ENCODE results near the gene SPATA3.

Gene SPATA3

DNA sequence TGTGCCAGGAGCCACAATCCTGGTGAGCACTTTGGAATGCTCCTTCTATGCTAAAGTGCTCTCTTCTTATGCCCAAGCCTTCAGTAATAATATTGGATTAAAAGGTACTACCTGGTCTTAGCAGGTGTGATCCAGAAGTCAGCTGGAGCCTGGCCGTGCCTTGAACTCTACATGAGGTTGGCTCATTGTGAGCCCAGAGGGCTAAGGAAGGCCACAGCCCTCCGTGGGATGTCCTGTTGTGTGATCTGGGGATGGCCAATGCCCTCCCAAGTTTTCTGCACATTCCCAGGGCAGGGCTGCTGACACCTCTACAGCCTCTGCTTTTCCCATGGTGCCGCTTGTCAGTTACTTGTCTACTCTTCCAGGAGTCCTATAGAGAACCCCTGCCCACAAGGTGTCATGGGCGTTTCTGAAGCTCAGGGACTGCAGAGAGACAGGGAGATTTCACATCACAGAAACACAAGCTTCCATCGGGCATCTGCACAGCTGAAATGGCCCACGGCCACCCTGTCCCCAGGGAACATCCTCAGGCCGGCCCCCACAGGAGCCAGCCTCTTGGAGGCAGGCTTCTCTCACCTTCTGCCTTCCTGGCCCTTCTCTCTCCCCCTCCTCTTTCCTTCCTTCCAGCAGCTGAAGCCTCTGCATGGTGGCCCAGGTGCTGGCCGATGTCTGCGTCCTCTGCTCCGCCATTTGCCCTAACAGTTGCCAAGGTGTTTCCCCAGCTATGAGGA, 43.5 kb upstream of the SPATA3 start:
- TF ChIP-seq, protein P1, sequence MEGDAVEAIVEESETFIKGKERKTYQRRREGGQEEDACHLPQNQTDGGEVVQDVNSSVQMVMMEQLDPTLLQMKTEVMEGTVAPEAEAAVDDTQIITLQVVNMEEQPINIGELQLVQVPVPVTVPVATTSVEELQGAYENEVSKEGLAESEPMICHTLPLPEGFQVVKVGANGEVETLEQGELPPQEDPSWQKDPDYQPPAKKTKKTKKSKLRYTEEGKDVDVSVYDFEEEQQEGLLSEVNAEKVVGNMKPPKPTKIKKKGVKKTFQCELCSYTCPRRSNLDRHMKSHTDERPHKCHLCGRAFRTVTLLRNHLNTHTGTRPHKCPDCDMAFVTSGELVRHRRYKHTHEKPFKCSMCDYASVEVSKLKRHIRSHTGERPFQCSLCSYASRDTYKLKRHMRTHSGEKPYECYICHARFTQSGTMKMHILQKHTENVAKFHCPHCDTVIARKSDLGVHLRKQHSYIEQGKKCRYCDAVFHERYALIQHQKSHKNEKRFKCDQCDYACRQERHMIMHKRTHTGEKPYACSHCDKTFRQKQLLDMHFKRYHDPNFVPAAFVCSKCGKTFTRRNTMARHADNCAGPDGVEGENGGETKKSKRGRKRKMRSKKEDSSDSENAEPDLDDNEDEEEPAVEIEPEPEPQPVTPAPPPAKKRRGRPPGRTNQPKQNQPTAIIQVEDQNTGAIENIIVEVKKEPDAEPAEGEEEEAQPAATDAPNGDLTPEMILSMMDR (IDR thresholded peaks at IDR 0.05): no peak

DNA sequence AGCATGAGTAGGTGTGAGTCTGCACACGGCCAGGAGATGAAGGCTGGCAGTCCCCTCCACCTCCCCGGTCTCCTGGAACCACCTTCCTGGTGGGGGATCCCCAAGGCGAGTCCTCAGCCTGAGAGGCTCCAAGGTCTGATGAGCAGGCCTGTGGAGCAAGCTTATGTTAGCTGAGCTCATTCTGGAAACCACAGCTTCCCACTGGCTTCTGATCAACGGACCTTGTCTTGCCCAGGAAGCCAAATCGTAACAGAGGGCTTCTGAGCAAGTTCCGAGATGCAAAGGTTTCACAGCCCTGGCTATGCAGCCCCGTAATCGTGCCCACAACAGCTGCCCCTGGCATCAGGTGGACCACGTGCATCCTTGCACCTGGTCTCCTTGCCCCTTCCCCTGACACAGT, 42.1 kb upstream of the SPATA3 start:
- TF ChIP-seq, protein P1 (IDR thresholded peaks at IDR 0.05): no peak

DNA sequence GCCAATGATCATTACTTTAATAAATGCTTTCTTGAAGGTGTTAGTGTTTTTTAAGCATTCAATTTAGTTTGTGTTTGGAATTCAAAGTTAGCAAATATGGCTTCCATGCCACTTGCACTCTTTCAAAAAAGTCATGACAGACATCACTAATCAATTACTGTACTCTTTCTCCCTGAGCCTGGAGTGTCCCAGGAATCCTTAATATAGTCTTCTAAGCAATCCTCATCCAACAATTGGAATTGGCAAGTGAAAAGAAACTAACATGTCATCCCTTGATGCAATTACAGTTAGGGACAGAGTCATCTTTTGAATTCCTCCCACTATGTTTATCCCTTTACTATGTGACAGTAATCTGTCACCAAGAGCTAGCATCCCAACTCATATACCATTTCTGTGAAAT, 41.2 kb upstream of the SPATA3 start:
- TF ChIP-seq, protein P1 (IDR thresholded peaks at IDR 0.05): no peak

DNA sequence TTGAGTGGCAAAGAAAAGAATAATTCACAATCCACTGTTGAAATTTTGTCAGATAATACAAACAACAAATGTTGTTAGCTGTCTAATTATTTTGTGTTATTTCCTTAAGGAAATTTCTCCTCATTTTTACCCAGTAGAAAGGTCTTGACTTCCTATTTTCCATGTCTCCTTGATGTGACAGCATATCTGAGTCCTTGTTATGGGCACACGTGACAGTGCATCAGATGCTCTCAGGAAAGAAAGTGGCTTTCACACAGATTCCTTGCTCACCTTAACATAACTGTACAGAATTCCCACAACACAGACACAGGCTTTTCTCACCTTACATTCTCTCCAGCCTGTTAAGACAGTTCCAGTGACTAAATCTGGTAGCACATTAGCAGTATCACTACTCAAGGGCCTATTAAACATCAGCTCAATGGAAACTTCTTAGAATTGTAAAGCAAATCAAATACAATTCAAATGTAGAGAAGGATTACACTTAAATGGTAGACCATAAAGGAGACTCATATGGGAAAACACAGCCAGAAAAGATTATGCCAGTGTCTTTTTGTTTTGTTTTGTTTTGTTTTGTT, 40.7 kb upstream of the SPATA3 start:
- TF ChIP-seq, protein P1 (IDR thresholded peaks at IDR 0.05): no peak

DNA sequence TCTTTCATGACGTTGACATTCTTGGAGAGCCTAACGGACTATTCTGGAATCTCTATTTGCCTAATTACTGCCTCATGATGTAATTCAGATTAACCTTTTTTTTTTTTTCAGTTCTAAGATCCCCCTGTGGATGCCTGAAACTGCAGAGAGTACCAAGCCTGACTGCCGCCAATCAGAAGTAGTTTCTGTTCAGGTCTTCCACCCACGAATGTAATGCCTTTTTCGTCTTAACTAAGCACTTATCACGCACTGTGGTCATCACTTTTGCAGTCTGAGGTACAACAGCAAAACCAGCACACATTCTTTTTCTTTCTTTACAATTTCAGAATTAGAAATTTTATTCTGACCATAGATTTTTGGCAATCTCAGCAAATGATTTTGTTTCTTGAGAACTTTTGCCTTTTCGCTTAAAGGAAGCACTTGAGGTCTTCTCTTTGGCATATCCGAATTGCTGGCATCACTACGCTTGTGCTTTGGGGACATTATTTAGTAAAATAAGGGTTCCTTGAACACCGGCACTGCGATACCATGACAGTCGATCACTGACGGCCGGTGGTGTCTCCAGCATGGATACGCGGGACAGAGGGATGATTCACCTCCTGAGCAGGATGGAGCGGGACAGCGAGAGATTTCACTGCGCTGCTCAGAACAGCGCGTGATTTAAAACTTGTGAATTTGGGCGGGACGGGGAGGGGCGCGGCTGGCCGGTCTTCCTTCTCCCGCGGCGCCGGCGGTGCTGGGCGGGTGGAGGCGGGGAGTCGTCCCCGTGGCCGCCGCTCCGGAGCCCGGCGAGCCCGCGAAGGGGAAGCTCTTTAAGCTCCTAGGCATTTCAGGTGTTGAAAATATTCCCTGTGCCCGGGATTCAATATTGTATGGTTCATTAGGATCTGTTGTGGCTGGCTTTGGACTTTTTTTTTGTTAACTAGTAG, 38.8 kb upstream of the SPATA3 start:
- TF ChIP-seq, protein P1 (IDR thresholded peaks at IDR 0.05): no peak

DNA sequence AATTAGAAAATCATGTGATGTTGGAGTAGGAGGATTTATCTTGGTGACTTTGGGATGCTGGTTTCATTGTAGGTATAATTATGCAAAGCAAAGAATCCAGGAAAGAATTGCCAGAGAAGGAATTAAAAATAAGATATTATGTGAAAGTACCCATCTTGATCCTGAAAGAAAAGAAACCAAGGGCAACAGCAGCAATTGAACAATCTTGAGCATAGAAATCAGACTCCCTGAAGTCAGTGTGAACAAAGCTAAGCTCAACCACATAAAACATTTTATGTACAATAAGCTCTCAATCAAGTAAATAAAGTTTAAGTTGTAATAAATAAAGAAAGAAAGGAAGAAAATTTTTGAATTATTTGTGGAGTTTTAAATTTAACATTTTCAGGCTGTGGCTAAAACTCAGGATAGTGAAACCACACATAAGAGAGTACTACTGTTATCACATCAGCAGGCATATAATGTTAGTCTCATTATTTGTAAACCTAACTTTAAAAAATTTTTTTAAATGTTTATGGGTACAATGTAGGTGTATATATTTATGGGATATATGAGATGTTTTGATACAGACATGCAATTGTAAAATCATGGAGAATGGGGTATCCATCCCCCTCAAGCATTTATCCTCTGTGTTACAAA, 38.0 kb upstream of the SPATA3 start:
- TF ChIP-seq, protein P1 (IDR thresholded peaks at IDR 0.05): no peak

All from LNCAP (cell line).